ENCODE results near the gene NMUR1.

Gene NMUR1

GRCh38 chr2:231531883-231532755 is 1.9 kb upstream of the NMUR1 start:
- Histone ChIP-seq H3K4me1 (ENCODE audit: low read length) (no peaks in the 10 kb centered on the region), H3K9me3 (ENCODE audit: insufficient read depth, low read length) (no peaks in the 10 kb centered on the region), H3K79me2 (ENCODE audit: low read length) (no peaks in the 10 kb centered on the region), H4K20me1 (ENCODE audit: insufficient read depth, low read length) (no peaks in the 10 kb centered on the region), H3K27ac (ENCODE audit: low read length) (no peak overlapping the region), H3K4me2 (ENCODE audit: low read length) (no peak overlapping the region), H3K9ac (ENCODE audit: low read length) (no peak overlapping the region), H3K36me3 (replicated peaks; ENCODE audit: low read depth, low read length) (no peaks in the 10 kb centered on the region), H3K4me3 (ENCODE audit: low read length) (no peak overlapping the region), H2AFZ (ENCODE audit: low read depth, low read length) (no peak overlapping the region), H3K27me3 (ENCODE audit: low read depth, low read length) (no peaks in the 10 kb centered on the region)
- no peak for TF ChIP-seq EZH2phosphoT487 (IDR thresholded peaks at IDR 0.05; ENCODE audit: low read depth)
- TF ChIP-seq CTCF (IDR thresholded peaks at IDR 0.05; ENCODE audit: low read depth, low read length): no peak

DNA sequence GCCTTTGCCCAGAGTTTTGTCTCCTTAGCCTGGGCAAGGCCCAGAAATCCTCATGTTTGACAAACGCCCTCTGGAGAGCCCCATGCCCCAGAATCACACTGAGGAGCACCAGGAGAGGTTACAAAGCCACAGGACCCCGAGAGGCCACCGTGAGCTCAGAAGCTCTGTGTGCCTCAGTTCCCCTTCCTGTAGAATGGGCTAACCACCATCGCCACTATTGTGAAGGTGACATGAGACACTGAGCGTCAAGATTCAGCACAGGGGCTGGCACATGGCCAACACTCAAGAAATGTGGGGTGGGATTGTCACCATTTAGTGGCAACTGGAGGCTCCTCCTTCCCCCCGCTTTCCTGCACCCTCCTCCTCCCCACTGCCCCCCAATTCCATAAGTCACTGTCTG is 1.2 kb upstream of the NMUR1 start:
- no peaks in the 10 kb centered on the region for H3K79me2 ChIP-seq (ENCODE audit: low read length)
- no peaks in the 10 kb centered on the region for H3K4me1 ChIP-seq (ENCODE audit: low read length)
- H3K9ac ChIP-seq (ENCODE audit: low read length): no peak overlapping the region
- no peaks in the 10 kb centered on the region for H4K20me1 ChIP-seq (ENCODE audit: insufficient read depth, low read length)
- no peak overlapping the region for H3K27ac ChIP-seq (ENCODE audit: low read length)
- no peaks in the 10 kb centered on the region for H3K9me3 ChIP-seq (ENCODE audit: insufficient read depth, low read length)
- no peak overlapping the region for H2AFZ ChIP-seq (ENCODE audit: low read depth, low read length)
- no peak overlapping the region for H3K4me2 ChIP-seq (ENCODE audit: low read length)
- H3K36me3 ChIP-seq (replicated peaks; ENCODE audit: low read depth, low read length): no peaks in the 10 kb centered on the region
- no peaks in the 10 kb centered on the region for H3K27me3 ChIP-seq (ENCODE audit: low read depth, low read length)
- TF ChIP-seq EZH2phosphoT487 (IDR thresholded peaks at IDR 0.05; ENCODE audit: low read depth) (no peak), CTCF (IDR thresholded peaks at IDR 0.05; ENCODE audit: low read depth, low read length) (no peak)
- H3K4me3 ChIP-seq (ENCODE audit: low read length): no peak overlapping the region

DNA sequence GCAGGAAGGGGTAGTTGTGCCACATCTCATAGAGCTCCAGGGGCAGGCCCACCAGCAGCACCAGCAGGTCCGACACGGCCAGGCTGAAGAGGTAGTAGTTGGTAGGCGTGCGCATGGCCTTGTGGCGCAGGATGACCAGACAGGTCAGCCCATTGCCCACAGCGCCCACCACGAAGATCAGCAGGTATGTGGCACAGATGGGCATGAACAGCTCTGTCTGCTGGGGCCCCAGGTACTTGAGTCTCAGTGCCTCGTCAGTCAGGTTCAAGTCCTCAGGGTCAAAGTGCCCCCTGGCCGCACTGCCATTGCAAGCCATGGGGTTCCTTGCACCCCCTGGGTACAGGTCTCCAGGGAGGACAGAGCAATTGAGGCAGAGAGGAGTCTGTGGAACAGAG is 1.6 kb downstream of the NMUR1 start:
- H3K27ac ChIP-seq (ENCODE audit: low read length): no peak overlapping the region
- H3K27me3 ChIP-seq (ENCODE audit: low read depth, low read length): no peaks in the 10 kb centered on the region
- H3K79me2 ChIP-seq (ENCODE audit: low read length): no peaks in the 10 kb centered on the region
- no peak overlapping the region for H3K9ac ChIP-seq (ENCODE audit: low read length)
- H4K20me1 ChIP-seq (ENCODE audit: insufficient read depth, low read length): no peaks in the 10 kb centered on the region
- H2AFZ ChIP-seq (ENCODE audit: low read depth, low read length): no peak overlapping the region
- TF ChIP-seq EZH2phosphoT487 (IDR thresholded peaks at IDR 0.05; ENCODE audit: low read depth): no peak
- no peak for TF ChIP-seq CTCF (IDR thresholded peaks at IDR 0.05; ENCODE audit: low read depth, low read length)
- no peaks in the 10 kb centered on the region for H3K9me3 ChIP-seq (ENCODE audit: insufficient read depth, low read length)
- H3K4me2 ChIP-seq (ENCODE audit: low read length): no peak overlapping the region
- no peak overlapping the region for H3K4me3 ChIP-seq (ENCODE audit: low read length)
- no peaks in the 10 kb centered on the region for H3K36me3 ChIP-seq (replicated peaks; ENCODE audit: low read depth, low read length)
- no peaks in the 10 kb centered on the region for H3K4me1 ChIP-seq (ENCODE audit: low read length)

GRCh38 chr2:231527955-231528635 is 2.1 kb downstream of the NMUR1 start:
- Histone ChIP-seq H3K4me3 (ENCODE audit: low read length) (no peak overlapping the region), H3K9me3 (ENCODE audit: insufficient read depth, low read length) (no peaks in the 10 kb centered on the region), H3K27ac (ENCODE audit: low read length) (no peak overlapping the region), H3K9ac (ENCODE audit: low read length) (no peak overlapping the region), H3K27me3 (ENCODE audit: low read depth, low read length) (no peaks in the 10 kb centered on the region), H4K20me1 (ENCODE audit: insufficient read depth, low read length) (no peaks in the 10 kb centered on the region), H3K4me1 (ENCODE audit: low read length) (no peaks in the 10 kb centered on the region), H3K36me3 (replicated peaks; ENCODE audit: low read depth, low read length) (no peaks in the 10 kb centered on the region), H3K4me2 (ENCODE audit: low read length) (no peak overlapping the region), H2AFZ (ENCODE audit: low read depth, low read length) (no peak overlapping the region), H3K79me2 (ENCODE audit: low read length) (no peaks in the 10 kb centered on the region)
- TF ChIP-seq CTCF (IDR thresholded peaks at IDR 0.05; ENCODE audit: low read depth, low read length) (no peak), EZH2phosphoT487 (IDR thresholded peaks at IDR 0.05; ENCODE audit: low read depth) (no peak)
